ENCODE results near the gene NENF.

GRCh38 chr1:212430416-212430815 is 2.3 kb upstream of the NENF start:
- TF ChIP-seq CTCF (IDR thresholded peaks at IDR 0.05 in 4 of 5, conservative IDR thresholded peaks at IDR 0.05 in 1 of 5): no peak
- TF ChIP-seq POLR2A (IDR thresholded peaks at IDR 0.05): no peak

Measured in gastrocnemius medialis (tissue), 4 donors.